HepG2 (cell line): ENCODE data around the gene RASD1. TPM values are rescaled to one million over a fixed set of nuclear protein-coding genes. Genes with fewer than 3 reads are reported as not detected.

ENCODE experiments used
- ATAC-seq: fragments of 200-7000 bp; cut with Tn5 transposase; 3 replicates; pipeline ENCODE4 v1.9.1; 2020; ENCODE audit warnings: mild to moderate bottlenecking, moderate library complexity
- BruUV-seq: library from RNA; stranded (reverse); fragments of 400-500 nt; replicated peaks from 2 replicates; lab custom pipeline; 2021; lab: Mats Ljungman, UMichigan
- CTCF ChIA-PET: fragments of 300-600 bp; formaldehyde crosslinking; extraction: SDS; loops from one replicate; lab custom pipeline; 2021; ENCODE audit warnings: low total read pairs, inconsistent platforms, low intra/inter-chr PET ratio; lab: Yijun Ruan, JAX
- POLR2A ChIA-PET: fragments of 350-600 bp; sonication (Branson Sonifier 250); formaldehyde crosslinking; loops from one replicate; lab custom pipeline; 2020; ENCODE audit warnings: antibody characterized with exemption, inconsistent platforms; lab: Yijun Ruan, JAX
- DNase-seq: peaks from one replicate; pipeline ENCODE4 v3.0.0-alpha.2; 2015; ENCODE audit warnings: low spot score
- FAIRE-seq: peaks from 3 replicates; lab custom pipeline; 2011; peaks lifted over from hg19 to GRCh38; lab: Jason Lieb, UNC
- H2AFZ ChIP-seq: one replicate; pipeline ENCODE4 v1.6.1; 2011; ENCODE audit warnings: low read length, inconsistent platforms
- H3K27ac ChIP-seq: fragments of 300-600 bp; 3 replicates; pipeline ENCODE4 v1.8.0; 2011; ENCODE audit warnings: mixed run types, mild to moderate bottlenecking, mixed read lengths, low read length, inconsistent platforms; ENCODE audit not compliant: insufficient read depth; ENCODE audit errors: extremely low read length
- H3K27me3 ChIP-seq, 2 experiments: fragments of 200-600 bp in 1 of 2; 2 replicates in 1 of 2; 3 replicates in 1 of 2; pipeline versions ENCODE4 v1.6.0 to v1.8.0; 2011; ENCODE audit warnings: low read length in 2 of 2, mild to moderate bottlenecking in 2 of 2, moderate library complexity in 2 of 2, inconsistent platforms in 1 of 2; ENCODE audit not compliant: insufficient read depth in 2 of 2, control insufficient read depth in 1 of 2
- H3K36me3 ChIP-seq, 2 experiments: fragments of 200-600 bp in 1 of 2; replicated peaks in 1 of 2; 2 replicates in 1 of 2; 3 replicates in 1 of 2; pipeline versions ENCODE4 v1.5.1 to v1.8.0; 2011; ENCODE audit warnings: low read length in 2 of 2, inconsistent platforms in 1 of 2; ENCODE audit not compliant: insufficient read depth in 2 of 2, control insufficient read depth in 1 of 2
- H3K4me1 ChIP-seq: 2 replicates; pipeline ENCODE4 v1.5.1; 2012; ENCODE audit warnings: low read length, inconsistent platforms; ENCODE audit not compliant: insufficient read depth
- H3K4me2 ChIP-seq: 2 replicates; pipeline ENCODE4 v1.6.0; 2011; ENCODE audit warnings: low read depth, low read length, inconsistent platforms
- H3K4me3 ChIP-seq, 3 experiments: fragments of 200-600 bp in 1 of 3; sonication (generic), shearing (Covaris generic) in 1 of 3; replicated peaks in 1 of 3; 2 replicates each; pipeline ENCODE4 v1.5.1; 2011 to 2016; ENCODE audit warnings: low read length in 3 of 3, inconsistent platforms in 2 of 3, low read depth in 2 of 3, mild to moderate bottlenecking in 2 of 3, control low read depth in 1 of 3, mixed read lengths in 1 of 3; ENCODE audit not compliant: insufficient read depth in 1 of 3
- H3K79me2 ChIP-seq: one replicate; pipeline ENCODE4 v1.6.1; 2011; ENCODE audit warnings: low read length, inconsistent platforms; ENCODE audit not compliant: insufficient read depth
- H3K9ac ChIP-seq: 2 replicates; pipeline ENCODE4 v1.6.0; 2011; ENCODE audit warnings: mild to moderate bottlenecking, low read depth, low read length, inconsistent platforms; ENCODE audit not compliant: insufficient read depth
- H3K9me3 ChIP-seq: 2 replicates; pipeline ENCODE4 v1.5.1; 2012; ENCODE audit warnings: mild to moderate bottlenecking, low read length
- H4K20me1 ChIP-seq: 2 replicates; pipeline ENCODE4 v1.6.0; 2011; ENCODE audit warnings: inconsistent platforms, mild to moderate bottlenecking, low read length, moderate library complexity; ENCODE audit not compliant: insufficient read depth
- AGO1 ChIP-seq: fragments of 200-400 bp; formaldehyde crosslinking; IDR thresholded peaks from 2 replicates; pipeline ENCODE4 v1.6.1; 2017; ENCODE audit warnings: mild to moderate bottlenecking, low read depth, low read length, moderate library complexity; ENCODE audit not compliant: poor library complexity, severe bottlenecking
- AGO2 ChIP-seq: fragments of 200-400 bp; formaldehyde crosslinking; optimal IDR thresholded peaks from 2 replicates; pipeline ENCODE3; 2017; ENCODE audit warnings: mild to moderate bottlenecking, low read depth, low read length, moderate library complexity
- FOSL2 ChIP-seq: sonication (generic); formaldehyde crosslinking; IDR thresholded peaks from 2 replicates; pipeline ENCODE4 v1.4.0; 2020; ENCODE audit warnings: missing genetic modification reagents
- HMGA1 ChIP-seq: sonication (generic); formaldehyde crosslinking; conservative IDR thresholded peaks from 2 replicates; pipeline ENCODE4 v1.4.0; 2020; ENCODE audit warnings: missing genetic modification reagents
- HOXA3 ChIP-seq: sonication (generic); formaldehyde crosslinking; IDR thresholded peaks from 2 replicates; pipeline ENCODE4 v1.5.0; 2020; ENCODE audit warnings: missing genetic modification reagents
- NRL ChIP-seq: sonication (generic); formaldehyde crosslinking; IDR thresholded peaks from 2 replicates; pipeline ENCODE4 v1.5.0; 2020; ENCODE audit warnings: missing genetic modification reagents, mild to moderate bottlenecking, moderate library complexity, borderline replicate concordance
- RBFOX2 ChIP-seq: fragments of 200-400 bp; formaldehyde crosslinking; IDR thresholded peaks from 2 replicates; pipeline ENCODE4 v1.6.1; 2017; ENCODE audit warnings: low read depth, mild to moderate bottlenecking, low read length
- TOPORS ChIP-seq: sonication (generic); formaldehyde crosslinking; IDR thresholded peaks from 2 replicates; pipeline ENCODE4 v1.8.0; 2023; ENCODE audit warnings: mild to moderate bottlenecking, missing genetic modification reagents
- ZBTB33 ChIP-seq: sonication (generic); formaldehyde crosslinking; IDR thresholded peaks from 2 replicates; pipeline ENCODE4 v1.4.0; 2020; ENCODE audit warnings: missing genetic modification reagents
- ZC3H13 ChIP-seq: sonication (generic); formaldehyde crosslinking; IDR thresholded peaks from 2 replicates; pipeline ENCODE4 v1.8.1; 2023; ENCODE audit warnings: mild to moderate bottlenecking, missing genetic modification reagents, moderate library complexity
- ZNF746 ChIP-seq: sonication (generic); formaldehyde crosslinking; IDR thresholded peaks from 2 replicates; pipeline ENCODE4 v1.8.0; 2022; ENCODE audit warnings: mild to moderate bottlenecking, missing genetic modification reagents
- ZNF772 ChIP-seq: sonication (generic); formaldehyde crosslinking; IDR thresholded peaks from 2 replicates; pipeline ENCODE4 v1.5.0; 2020; ENCODE audit warnings: mild to moderate bottlenecking, missing genetic modification reagents
- WGBS: methylation state at CpG from one replicate; pipeline ENCODE4 v1.1.6; 2017; ENCODE audit warnings: low lambda C conversion rate; 5-methylcytosine and 5-hydroxymethylcytosine counted together
- in situ Hi-C: cut with HindIII; loops from 2 replicates; pipeline ENCODE4 v1.10.0; 2017; ENCODE audit warnings: low pct_unique_long_range_greater_than_20kb; ENCODE audit not compliant: extremely low pct_ligation_motif_present
- intact Hi-C: fragments of 100-400 bp; cut with micrococcal nuclease; formaldehyde crosslinking; loops from one replicate; pipeline ENCODE4 v1.10.0; 2022; ENCODE audit not compliant: unreplicated experiment
- polyA plus RNA-seq, 8 experiments: library from polyadenylated mRNA; depleted of rRNA in 3 of 8; stranded (reverse) in 7 of 8; unstranded in 1 of 8; fragments of >200 nt; fragmentation: Illumina TruSeq in 4 of 8; extraction: Trizol in 4 of 8; gene quantifications; 2 replicates each; pipeline versions ENCODE4 v1.2.1 to v1.2.3, GENCODE V29; 2011 to 2016; ENCODE audit warnings: low read depth in 4 of 8, missing spikeins in 1 of 8, mixed read lengths in 1 of 8; ENCODE audit not compliant: insufficient read depth in 1 of 8
- total RNA-seq, 5 experiments: library from RNA; depleted of rRNA; stranded (reverse); fragments of >200 nt; fragmentation: Illumina TruSeq; extraction: Trizol; gene quantifications; 2 replicates each; pipeline ENCODE4 v1.2.3, GENCODE V29; 2016; ENCODE audit warnings: low read depth in 1 of 5

The RASD1 gene
- total and polyA plus RNA-seq, 2 of the 13 experiments (the other 11 are each of a cell fraction or from before 2014, with no cell fraction given) = 1.6 to 4.2 TPM

- TF ChIP-seq ZBTB33 (CRISPR knock-in tag) (peak; percentile 57), NRL (peak; percentile 42; the same call in 1 of the 2 replicates), HMGA1 (CRISPR knock-in tag) (no peak)
- TF ChIP-seq, all 625 proteins: peak for 12
Measured at GRCh38 chr17:17495536-17496188, 533 bp downstream of the RASD1 start (continued).

GRCh38 chr17:17494870-17495535 lies 1.2 kb downstream of the RASD1 start:
- BruUV-seq = no TSS peak
- H3K4me2 ChIP-seq = peak overlapping the region; percentile 32; the same call in 1 of the 2 replicates
- H4K20me1 ChIP-seq = no peaks in the 10 kb centered on the region
- TF ChIP-seq ZNF772 (CRISPR knock-in tag) = 0 out of 2 replicates have a peak, but pooled peaks have one; percentile 1
- TF ChIP-seq AGO1 = peak; percentile 43
- no peak for TF ChIP-seq FOSL2 (CRISPR knock-in tag)
- TF ChIP-seq ZC3H13 (CRISPR knock-in tag) = peak; percentile 34; the same call in 1 of the 2 replicates
- no peak for TF ChIP-seq ZNF746
- peak; percentile 71; the same call in 1 of the 2 replicates for TF ChIP-seq RBFOX2
- peak; percentile 38 for TF ChIP-seq HOXA3
- TF ChIP-seq TOPORS = 0 out of 2 replicates have a peak, but pooled peaks have one; percentile 1
- peak; percentile 91 for TF ChIP-seq AGO2
- FAIRE-seq (no peak), ATAC-seq (no peak), DNase-seq (no peak)
- ChIA-PET POLR2A (interaction anchor here (1.1 to 3.4 kb wide), 12 partner anchors 27 to 150 kb away, joined by 3 to 114 read pairs (median 8); no protein-coding TSS in a partner anchor), CTCF (interaction anchor here (2.6 kb wide), 1 partner anchor 139 kb away, joined by 35 read pairs; no protein-coding TSS in a partner anchor)
- peaks cover 6 to 15% of the 10 kb centered on the region in 2 experiments; a peak in 2 of 5 replicates for H3K36me3 ChIP-seq
- H2AFZ ChIP-seq = no peak overlapping the region
- no peaks in the 10 kb centered on the region for H3K9me3 ChIP-seq
- H3K4me1 ChIP-seq = peaks cover 36% of the 10 kb centered on the region
- H3K27me3 ChIP-seq = peaks cover 4 to 30% of the 10 kb centered on the region in 2 experiments; a peak in 4 of 5 replicates
- in situ Hi-C loops (loop anchor here (5.0 kb wide), 1 partner anchor 138 kb away; no protein-coding TSS in a partner anchor), intact Hi-C loops (loop anchor here (5.0 kb wide), 1 partner anchor 48 kb away; no protein-coding TSS in a partner anchor)
- H3K4me3 ChIP-seq = peak overlapping the region in 2 of 3 experiments; percentile 65 to 71; a peak in 3 of 6 replicates
- no peaks in the 10 kb centered on the region for H3K79me2 ChIP-seq
- 98% methylated on average over 63 of the region's 71 CpGs for WGBS
- no peak overlapping the region for H3K27ac ChIP-seq
- H3K9ac ChIP-seq = no peak overlapping the region
